GM19452 (cell line): Measurements from ENCODE around the gene GPATCH11.

Source experiments
- ATAC-seq: cut with Tn5 transposase; IDR thresholded peaks from one replicate; pipeline ENCODE4 v1.9.1; 2021; ENCODE audit not compliant: unreplicated experiment

GPATCH11 gene

GRCh38 chr2:37083873-37084794 lies at the start of gene GPATCH11, which contains the start of gene HEATR5B:
TSS of gene GPATCH11 (plus strand) at chr2:37084518. CDS start at chr2:37088382, 3,864 bp downstream.
TSS of gene HEATR5B (minus strand) at chr2:37084372. CDS start at chr2:37083414, 958 bp downstream.
- peak; percentile 78 for ATAC-seq

- no peak for ATAC-seq
These were observed 46.5 kb upstream of the GPATCH11 start for GRCh38 chr2:37037771-37038170.

- ATAC-seq = no peak
These were observed 44.7 kb upstream of the GPATCH11 start for GRCh38 chr2:37039580-37039979.

DNA sequence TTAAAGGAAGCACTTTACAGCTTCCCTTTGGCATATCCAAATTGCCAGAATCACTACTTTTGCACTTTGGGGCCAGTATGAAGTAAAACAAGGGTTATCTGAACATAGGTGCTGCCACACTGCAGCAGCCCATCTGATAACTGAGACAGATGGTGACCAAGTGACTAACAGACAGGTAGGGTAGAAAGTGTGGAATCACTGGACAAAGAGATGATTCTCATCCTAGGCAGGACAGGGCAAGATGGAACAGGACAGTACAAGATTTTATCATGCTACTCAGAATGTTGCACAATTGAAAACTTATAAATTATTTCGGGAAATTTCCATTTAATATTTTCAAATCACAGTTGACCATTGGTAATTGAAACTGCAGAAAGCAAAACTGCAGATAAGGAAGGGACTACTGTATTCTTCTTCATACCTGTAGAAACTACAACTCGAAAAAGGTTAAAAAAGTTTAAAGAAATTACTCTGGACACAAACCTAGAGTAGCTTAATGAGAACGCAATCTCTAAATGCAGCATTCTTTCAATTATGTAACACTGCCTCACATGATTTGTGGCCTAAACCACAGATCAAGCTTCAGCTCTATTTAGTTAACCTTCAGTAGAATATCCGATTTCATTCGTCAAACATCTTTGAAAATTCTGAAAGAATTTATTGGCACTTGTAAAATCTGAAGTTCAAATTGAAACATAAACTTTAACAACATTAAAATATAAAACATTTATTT lies 31.6 kb upstream of the GPATCH11 start:
- ATAC-seq = no peak

GRCh38 chr2:37059841-37060240 lies 24.5 kb upstream of the GPATCH11 start:
- no peak for ATAC-seq

GRCh38 chr2:37060446-37060845 lies 23.9 kb upstream of the GPATCH11 start:
- no peak for ATAC-seq

GRCh38 chr2:37061013-37061711 lies 23.2 kb upstream of the GPATCH11 start:
- ATAC-seq = no peak

GRCh38 chr2:37061776-37062175 lies 22.5 kb upstream of the GPATCH11 start:
- ATAC-seq = no peak

GRCh38 chr2:37068686-37069085 lies 15.6 kb upstream of the GPATCH11 start:
- ATAC-seq = no peak

DNA sequence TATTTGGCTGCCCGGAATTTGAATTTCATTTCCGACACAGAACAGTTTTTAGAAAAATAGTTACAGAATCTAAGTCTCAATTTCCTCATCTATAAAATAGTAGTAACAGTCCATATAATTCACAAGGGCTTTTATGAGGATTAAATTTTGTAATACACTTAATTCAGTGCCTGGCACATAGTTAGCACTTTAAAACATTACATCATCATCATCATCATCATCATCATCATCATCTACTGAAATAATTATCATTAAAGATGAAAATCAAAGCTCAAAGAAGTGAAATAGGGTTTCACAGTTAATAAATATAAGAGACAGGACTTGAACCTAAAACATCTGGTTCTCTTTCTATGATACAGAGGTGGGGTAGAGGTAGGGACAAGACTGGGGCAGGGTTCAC lies 13.4 kb upstream of the GPATCH11 start:
- no peak for ATAC-seq

- ATAC-seq = no peak
These were observed 4.1 kb upstream of the GPATCH11 start for GRCh38 chr2:37080266-37080665.

- no peak for ATAC-seq
These were observed 3.6 kb upstream of the GPATCH11 start for GRCh38 chr2:37080689-37081088.

GRCh38 chr2:37084797-37085196 lies 479 bp downstream of the GPATCH11 start:
- no peak for ATAC-seq

GRCh38 chr2:37085731-37086147 lies 1.4 kb downstream of the GPATCH11 start:
- no peak for ATAC-seq

DNA sequence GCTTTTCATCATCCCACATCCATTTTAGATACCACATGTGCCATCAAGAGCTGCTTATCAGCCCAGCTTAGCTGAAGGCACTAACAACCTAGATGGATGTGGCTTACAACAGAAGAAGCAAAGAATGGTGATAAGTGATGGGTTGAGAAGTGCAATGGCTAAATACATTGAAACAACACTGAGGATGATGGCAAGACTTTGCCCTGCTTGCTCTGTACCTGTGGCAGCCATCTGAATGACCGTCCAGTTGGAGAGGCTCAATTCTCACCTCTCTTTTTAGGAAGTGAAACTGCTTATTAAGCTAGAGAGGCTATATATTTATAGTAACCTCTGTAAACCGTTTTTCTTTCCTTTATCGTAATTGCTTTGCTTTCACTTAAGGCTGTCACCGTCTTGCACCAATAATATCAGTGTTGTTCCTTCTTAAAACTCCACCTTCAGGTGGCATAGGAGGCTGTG lies 5.7 kb downstream of the GPATCH11 start:
- peak; percentile 88 for ATAC-seq

- ATAC-seq = peak; percentile 43
These were observed 7.6 kb downstream of the GPATCH11 start for GRCh38 chr2:37091873-37092272.

- ATAC-seq = no peak
These were observed 12.2 kb downstream of the GPATCH11 start for GRCh38 chr2:37096568-37096967.

- no peak for ATAC-seq
These were observed 14.2 kb downstream of the GPATCH11 start for GRCh38 chr2:37098416-37099118.

DNA sequence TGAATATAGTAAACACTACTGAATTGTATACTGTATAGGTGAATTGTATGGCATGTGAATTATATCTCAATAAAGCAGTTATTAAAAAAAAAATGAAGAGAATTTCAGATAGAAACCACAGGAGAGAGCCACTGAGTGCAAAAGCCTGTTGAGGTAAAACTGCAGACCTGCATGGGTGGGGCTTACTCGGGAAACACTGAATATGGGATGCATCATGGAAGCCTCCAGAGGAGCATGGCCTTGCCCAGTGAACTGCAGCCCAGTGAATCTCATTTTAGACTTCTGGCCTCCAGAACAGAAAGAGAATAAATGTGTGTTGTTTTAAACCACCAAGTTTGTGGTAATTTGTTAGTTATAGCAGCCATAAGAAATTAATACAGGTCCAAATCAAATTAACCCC lies 15.7 kb downstream of the GPATCH11 start:
- no peak for ATAC-seq

- no peak for ATAC-seq
These were observed 18.3 kb downstream of the GPATCH11 start for GRCh38 chr2:37102588-37102987.

GRCh38 chr2:37104178-37104577 lies 19.9 kb downstream of the GPATCH11 start:
- no peak for ATAC-seq
